ENCODE data around the gene PAPPA.

DNA sequence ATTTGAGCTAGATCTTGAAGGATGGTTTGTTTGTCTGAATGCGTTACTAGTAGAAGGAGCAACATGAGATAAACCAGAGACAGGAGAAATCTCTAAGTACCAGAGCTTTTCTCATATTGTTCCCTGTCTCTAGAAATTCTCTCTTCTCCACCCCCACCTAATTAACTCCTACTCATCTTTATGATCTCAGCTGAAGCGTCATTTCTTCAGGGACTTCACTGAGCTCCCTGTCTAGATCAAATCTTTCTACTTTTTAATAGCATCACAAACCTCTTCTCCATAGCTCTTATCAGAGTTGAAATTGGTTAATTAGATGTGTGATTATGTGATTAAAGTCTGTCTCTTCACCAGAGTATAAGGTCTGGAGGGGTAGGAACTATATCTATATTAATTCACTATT lies 226.2 kb downstream of the PAPPA start:
- TF ChIP-seq, protein P1, sequence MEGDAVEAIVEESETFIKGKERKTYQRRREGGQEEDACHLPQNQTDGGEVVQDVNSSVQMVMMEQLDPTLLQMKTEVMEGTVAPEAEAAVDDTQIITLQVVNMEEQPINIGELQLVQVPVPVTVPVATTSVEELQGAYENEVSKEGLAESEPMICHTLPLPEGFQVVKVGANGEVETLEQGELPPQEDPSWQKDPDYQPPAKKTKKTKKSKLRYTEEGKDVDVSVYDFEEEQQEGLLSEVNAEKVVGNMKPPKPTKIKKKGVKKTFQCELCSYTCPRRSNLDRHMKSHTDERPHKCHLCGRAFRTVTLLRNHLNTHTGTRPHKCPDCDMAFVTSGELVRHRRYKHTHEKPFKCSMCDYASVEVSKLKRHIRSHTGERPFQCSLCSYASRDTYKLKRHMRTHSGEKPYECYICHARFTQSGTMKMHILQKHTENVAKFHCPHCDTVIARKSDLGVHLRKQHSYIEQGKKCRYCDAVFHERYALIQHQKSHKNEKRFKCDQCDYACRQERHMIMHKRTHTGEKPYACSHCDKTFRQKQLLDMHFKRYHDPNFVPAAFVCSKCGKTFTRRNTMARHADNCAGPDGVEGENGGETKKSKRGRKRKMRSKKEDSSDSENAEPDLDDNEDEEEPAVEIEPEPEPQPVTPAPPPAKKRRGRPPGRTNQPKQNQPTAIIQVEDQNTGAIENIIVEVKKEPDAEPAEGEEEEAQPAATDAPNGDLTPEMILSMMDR (IDR thresholded peaks at IDR 0.05) = no peak
- TF ChIP-seq, protein P2, sequence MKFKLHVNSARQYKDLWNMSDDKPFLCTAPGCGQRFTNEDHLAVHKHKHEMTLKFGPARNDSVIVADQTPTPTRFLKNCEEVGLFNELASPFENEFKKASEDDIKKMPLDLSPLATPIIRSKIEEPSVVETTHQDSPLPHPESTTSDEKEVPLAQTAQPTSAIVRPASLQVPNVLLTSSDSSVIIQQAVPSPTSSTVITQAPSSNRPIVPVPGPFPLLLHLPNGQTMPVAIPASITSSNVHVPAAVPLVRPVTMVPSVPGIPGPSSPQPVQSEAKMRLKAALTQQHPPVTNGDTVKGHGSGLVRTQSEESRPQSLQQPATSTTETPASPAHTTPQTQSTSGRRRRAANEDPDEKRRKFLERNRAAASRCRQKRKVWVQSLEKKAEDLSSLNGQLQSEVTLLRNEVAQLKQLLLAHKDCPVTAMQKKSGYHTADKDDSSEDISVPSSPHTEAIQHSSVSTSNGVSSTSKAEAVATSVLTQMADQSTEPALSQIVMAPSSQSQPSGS (CRISPR knock-in tag; IDR thresholded peaks at IDR 0.05; ENCODE audit: borderline replicate concordance, low read depth) = no peak
- TF ChIP-seq TEAD4 (CRISPR knock-in tag; IDR thresholded peaks at IDR 0.05) (no peak), JUN (CRISPR knock-in tag; IDR thresholded peaks at IDR 0.05) (no peak), ZNF121 (CRISPR knock-in tag; IDR thresholded peaks at IDR 0.05) (no peak)
- TF ChIP-seq, protein P3, sequence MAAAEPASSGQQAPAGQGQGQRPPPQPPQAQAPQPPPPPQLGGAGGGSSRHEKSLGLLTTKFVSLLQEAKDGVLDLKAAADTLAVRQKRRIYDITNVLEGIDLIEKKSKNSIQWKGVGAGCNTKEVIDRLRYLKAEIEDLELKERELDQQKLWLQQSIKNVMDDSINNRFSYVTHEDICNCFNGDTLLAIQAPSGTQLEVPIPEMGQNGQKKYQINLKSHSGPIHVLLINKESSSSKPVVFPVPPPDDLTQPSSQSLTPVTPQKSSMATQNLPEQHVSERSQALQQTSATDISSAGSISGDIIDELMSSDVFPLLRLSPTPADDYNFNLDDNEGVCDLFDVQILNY (CRISPR knock-in tag; IDR thresholded peaks at IDR 0.05) = no peak
- TF ChIP-seq, protein P4, sequence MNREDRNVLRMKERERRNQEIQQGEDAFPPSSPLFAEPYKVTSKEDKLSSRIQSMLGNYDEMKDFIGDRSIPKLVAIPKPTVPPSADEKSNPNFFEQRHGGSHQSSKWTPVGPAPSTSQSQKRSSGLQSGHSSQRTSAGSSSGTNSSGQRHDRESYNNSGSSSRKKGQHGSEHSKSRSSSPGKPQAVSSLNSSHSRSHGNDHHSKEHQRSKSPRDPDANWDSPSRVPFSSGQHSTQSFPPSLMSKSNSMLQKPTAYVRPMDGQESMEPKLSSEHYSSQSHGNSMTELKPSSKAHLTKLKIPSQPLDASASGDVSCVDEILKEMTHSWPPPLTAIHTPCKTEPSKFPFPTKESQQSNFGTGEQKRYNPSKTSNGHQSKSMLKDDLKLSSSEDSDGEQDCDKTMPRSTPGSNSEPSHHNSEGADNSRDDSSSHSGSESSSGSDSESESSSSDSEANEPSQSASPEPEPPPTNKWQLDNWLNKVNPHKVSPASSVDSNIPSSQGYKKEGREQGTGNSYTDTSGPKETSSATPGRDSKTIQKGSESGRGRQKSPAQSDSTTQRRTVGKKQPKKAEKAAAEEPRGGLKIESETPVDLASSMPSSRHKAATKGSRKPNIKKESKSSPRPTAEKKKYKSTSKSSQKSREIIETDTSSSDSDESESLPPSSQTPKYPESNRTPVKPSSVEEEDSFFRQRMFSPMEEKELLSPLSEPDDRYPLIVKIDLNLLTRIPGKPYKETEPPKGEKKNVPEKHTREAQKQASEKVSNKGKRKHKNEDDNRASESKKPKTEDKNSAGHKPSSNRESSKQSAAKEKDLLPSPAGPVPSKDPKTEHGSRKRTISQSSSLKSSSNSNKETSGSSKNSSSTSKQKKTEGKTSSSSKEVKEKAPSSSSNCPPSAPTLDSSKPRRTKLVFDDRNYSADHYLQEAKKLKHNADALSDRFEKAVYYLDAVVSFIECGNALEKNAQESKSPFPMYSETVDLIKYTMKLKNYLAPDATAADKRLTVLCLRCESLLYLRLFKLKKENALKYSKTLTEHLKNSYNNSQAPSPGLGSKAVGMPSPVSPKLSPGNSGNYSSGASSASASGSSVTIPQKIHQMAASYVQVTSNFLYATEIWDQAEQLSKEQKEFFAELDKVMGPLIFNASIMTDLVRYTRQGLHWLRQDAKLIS (CRISPR knock-in tag; IDR thresholded peaks at IDR 0.05; ENCODE audit: borderline replicate concordance) = no peak
- TF ChIP-seq, protein P5, sequence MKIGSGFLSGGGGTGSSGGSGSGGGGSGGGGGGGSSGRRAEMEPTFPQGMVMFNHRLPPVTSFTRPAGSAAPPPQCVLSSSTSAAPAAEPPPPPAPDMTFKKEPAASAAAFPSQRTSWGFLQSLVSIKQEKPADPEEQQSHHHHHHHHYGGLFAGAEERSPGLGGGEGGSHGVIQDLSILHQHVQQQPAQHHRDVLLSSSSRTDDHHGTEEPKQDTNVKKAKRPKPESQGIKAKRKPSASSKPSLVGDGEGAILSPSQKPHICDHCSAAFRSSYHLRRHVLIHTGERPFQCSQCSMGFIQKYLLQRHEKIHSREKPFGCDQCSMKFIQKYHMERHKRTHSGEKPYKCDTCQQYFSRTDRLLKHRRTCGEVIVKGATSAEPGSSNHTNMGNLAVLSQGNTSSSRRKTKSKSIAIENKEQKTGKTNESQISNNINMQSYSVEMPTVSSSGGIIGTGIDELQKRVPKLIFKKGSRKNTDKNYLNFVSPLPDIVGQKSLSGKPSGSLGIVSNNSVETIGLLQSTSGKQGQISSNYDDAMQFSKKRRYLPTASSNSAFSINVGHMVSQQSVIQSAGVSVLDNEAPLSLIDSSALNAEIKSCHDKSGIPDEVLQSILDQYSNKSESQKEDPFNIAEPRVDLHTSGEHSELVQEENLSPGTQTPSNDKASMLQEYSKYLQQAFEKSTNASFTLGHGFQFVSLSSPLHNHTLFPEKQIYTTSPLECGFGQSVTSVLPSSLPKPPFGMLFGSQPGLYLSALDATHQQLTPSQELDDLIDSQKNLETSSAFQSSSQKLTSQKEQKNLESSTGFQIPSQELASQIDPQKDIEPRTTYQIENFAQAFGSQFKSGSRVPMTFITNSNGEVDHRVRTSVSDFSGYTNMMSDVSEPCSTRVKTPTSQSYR (CRISPR knock-in tag; IDR thresholded peaks at IDR 0.05) = no peak

Measured in WTC11 (cell line).